Activated naive CD8-positive, alpha-beta T cell (primary cell): ENCODE measurements around the gene RANBP10.

Experiments
- H3K27ac Mint-ChIP-seq: one replicate; pipeline ENCODE4 v1.8.0; 2021; ENCODE audit warnings: mixed read lengths
- H3K27me3 Mint-ChIP-seq: one replicate; pipeline ENCODE4 v1.8.0; 2021; ENCODE audit warnings: mixed read lengths
- H3K36me3 Mint-ChIP-seq: one replicate; pipeline ENCODE4 v1.8.0; 2021; ENCODE audit warnings: mixed read lengths
- H3K4me1 Mint-ChIP-seq: one replicate; pipeline ENCODE4 v1.8.0; 2021; ENCODE audit warnings: low read depth, mixed read lengths
- H3K4me3 Mint-ChIP-seq: one replicate; pipeline ENCODE4 v1.8.0; 2021; ENCODE audit warnings: mild to moderate bottlenecking, mixed read lengths
- H3K9me3 Mint-ChIP-seq: one replicate; pipeline ENCODE4 v1.8.0; 2021; ENCODE audit warnings: low read depth, mixed read lengths

RANBP10 gene

DNA sequence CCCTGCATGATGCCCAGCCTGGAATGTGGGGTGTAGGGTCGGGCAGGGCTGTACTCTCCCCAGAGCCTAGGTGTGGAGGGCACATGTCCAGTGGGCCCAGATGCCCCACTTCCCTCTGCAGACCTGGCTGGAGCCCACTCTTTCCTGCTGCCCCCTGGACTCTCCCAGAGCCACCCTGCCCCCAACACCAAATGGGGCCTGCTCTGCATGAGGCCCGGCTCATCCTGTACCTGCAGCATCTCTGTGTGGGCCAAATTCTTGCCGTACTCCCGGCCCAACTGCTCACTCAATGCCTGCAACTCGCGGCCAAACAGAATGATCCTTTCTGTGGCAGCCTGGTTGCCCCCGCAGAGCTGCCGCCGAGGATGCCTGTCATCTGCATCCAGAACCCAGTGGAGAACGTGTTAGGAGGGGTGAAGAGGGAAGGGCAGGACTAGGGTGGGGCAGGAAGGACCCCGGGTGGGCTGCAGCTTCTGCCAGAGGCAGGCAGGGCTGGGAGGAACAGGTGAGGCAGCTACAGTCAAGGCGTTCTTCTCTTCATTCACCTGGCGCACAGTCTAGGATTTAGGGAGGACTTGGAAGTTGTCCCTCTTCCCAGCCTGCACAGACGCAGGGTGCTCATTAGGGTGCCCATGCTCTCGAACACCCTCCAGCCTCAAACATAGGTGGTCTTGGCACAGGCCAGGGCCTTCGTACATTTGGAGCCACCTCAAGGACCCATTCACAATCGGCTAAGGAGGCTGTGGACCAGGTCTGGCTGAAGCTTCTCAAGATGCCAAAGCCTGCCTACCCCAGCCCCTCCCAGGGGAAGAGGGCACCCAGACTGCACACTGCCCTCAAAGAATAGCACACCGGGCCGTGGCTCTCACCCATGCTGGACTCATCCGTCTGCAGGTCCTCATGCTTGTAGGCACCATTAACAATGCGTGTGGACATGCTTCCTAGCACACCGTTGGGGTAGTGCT, 78.6 kb downstream of the RANBP10 start:
- no peaks in the 10 kb centered on the region for H3K9me3 Mint-ChIP-seq
- H3K36me3 Mint-ChIP-seq, result peaks cover 2% of the 10 kb centered on the region
- no peak overlapping the region for H3K4me3 Mint-ChIP-seq
- H3K27ac Mint-ChIP-seq, result no peak overlapping the region
- no peaks in the 10 kb centered on the region for H3K4me1 Mint-ChIP-seq
- H3K27me3 Mint-ChIP-seq, result no peaks in the 10 kb centered on the region

DNA sequence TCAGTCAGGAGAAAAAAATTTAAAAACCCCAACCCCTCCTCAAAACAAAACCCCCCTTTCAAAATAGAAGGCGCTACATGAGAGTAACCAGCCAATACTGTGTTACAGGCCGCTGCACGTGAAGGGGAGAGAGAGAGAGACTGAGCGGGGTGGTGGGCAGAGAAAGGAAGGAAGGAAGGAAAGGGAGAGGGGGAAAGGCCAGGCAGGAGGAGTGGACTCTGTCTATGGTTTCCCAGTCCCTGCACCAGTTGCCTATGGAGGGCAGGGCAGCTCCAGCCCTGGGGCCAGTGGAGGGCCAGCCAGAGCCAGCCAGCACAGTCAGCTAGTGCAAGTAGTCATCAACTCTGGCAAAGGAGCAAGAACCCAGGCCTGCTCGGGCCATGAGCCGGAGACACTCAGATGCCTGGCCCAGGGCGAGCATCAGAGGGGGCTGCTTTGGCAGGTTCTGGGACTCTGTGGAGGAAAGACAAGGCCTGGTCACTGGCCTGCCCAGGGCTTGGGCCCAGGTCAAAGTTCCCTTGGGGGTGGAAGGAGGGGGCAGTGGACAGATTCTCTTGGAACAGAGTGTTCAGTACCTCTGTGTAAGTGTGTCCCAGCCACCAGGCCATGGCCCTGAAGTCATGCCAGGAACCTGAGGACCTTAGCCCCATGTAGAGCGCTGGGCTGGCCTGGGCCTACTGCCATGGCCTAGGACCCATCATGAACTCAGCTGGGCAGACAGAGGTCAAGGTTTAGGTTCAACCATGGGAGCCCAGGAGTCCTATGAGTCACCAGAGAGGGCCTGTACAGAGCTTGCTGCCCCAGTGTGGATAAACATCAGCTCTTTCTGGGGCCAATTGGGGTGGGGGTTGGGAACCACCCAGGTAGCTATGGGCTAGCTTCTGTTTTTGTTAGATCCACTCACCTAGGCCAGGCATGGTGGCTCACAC, 80.0 kb downstream of the RANBP10 start:
- H3K4me3 Mint-ChIP-seq, result no peak overlapping the region
- no peak overlapping the region for H3K27ac Mint-ChIP-seq
- peaks cover 2% of the 10 kb centered on the region for H3K36me3 Mint-ChIP-seq
- H3K4me1 Mint-ChIP-seq, result no peaks in the 10 kb centered on the region
- H3K9me3 Mint-ChIP-seq, result no peaks in the 10 kb centered on the region
- no peaks in the 10 kb centered on the region for H3K27me3 Mint-ChIP-seq

- H3K9me3 Mint-ChIP-seq, result no peaks in the 10 kb centered on the region
- H3K36me3 Mint-ChIP-seq, result peaks cover 2% of the 10 kb centered on the region
Measured at GRCh38 chr16:67723911-67724305, 82.5 kb downstream of the RANBP10 start.

DNA sequence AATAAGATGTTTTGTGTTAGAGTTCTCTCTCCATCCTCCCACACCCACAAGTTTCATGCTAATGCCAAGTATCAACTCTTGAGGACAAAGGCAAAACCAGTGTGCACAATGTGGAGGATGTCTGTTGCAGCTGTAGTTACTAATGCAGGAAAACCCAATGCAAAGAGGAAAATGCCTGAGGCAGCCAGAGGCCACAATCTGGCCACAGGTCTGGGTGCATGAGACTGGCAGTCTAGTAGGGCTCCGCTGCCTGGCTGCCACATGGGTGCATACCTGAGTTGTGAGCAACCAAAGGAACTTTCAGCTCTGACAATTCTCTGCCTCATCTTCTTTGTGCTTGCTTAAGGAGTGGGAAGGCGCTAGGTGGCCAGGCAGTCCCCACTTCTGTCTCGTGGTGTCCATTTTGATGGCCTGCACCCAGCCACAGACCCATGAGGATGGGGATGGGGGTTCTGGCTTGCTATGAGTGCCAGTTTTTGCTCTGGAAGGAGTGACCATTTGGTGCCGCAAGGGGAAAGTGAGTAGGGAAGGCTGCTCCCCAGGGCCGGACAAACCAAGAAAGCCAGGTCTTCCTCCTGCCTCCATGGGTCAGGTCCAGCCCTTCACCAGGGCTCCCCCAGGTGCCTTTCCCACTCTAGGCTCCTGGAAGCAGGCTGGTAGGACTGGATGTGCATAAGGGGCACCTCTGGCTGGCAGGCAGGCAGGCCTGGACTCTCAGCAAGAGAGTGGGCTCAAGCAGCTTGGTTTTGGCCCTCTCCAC, 83.0 kb downstream of the RANBP10 start:
- Mint-ChIP-seq H3K27ac (no peak overlapping the region), H3K4me1 (peaks cover 13% of the 10 kb centered on the region), H3K4me3 (no peak overlapping the region), H3K36me3 (peaks cover 2% of the 10 kb centered on the region), H3K9me3 (no peaks in the 10 kb centered on the region), H3K27me3 (no peaks in the 10 kb centered on the region)

More at GRCh38 chr16:67723911-67724305, 82.5 kb downstream of the RANBP10 start:
- Mint-ChIP-seq H3K4me1 (peaks cover 10% of the 10 kb centered on the region), H3K27ac (no peak overlapping the region), H3K4me3 (no peak overlapping the region), H3K27me3 (no peaks in the 10 kb centered on the region)

GRCh38 chr16:67720236-67720635, 86.1 kb downstream of the RANBP10 start:
- peak overlapping the region; percentile 98 for H3K27ac Mint-ChIP-seq

DNA sequence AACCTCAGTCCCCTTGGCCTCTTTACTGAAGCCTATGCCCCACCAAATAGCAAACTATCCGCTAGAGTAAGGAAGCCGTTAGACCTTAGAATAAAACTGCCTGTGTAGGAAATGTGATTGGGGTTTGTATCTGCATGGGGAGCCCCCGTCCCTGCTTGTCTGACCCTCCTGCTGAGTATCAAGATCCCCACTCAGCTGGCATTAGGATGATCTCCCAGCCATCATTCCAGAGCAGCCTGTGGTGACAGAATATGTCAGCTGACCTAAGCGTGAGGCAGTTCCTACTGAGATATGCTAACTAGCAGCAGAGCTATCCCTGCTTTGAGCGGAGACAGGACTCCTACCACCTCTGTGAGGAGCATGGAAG, 86.6 kb downstream of the RANBP10 start:
- Mint-ChIP-seq H3K36me3 (peaks cover 7% of the 10 kb centered on the region), H3K9me3 (no peaks in the 10 kb centered on the region), H3K4me3 (peak overlapping the region; percentile 95), H3K4me1 (peaks cover 29% of the 10 kb centered on the region), H3K27me3 (no peaks in the 10 kb centered on the region), H3K27ac (peak overlapping the region; percentile 98)

More at GRCh38 chr16:67720236-67720635, 86.1 kb downstream of the RANBP10 start:
- Mint-ChIP-seq H3K4me3 (peak overlapping the region; percentile 95), H3K9me3 (no peaks in the 10 kb centered on the region), H3K27me3 (no peaks in the 10 kb centered on the region), H3K4me1 (peaks cover 29% of the 10 kb centered on the region), H3K36me3 (peaks cover 7% of the 10 kb centered on the region)

DNA sequence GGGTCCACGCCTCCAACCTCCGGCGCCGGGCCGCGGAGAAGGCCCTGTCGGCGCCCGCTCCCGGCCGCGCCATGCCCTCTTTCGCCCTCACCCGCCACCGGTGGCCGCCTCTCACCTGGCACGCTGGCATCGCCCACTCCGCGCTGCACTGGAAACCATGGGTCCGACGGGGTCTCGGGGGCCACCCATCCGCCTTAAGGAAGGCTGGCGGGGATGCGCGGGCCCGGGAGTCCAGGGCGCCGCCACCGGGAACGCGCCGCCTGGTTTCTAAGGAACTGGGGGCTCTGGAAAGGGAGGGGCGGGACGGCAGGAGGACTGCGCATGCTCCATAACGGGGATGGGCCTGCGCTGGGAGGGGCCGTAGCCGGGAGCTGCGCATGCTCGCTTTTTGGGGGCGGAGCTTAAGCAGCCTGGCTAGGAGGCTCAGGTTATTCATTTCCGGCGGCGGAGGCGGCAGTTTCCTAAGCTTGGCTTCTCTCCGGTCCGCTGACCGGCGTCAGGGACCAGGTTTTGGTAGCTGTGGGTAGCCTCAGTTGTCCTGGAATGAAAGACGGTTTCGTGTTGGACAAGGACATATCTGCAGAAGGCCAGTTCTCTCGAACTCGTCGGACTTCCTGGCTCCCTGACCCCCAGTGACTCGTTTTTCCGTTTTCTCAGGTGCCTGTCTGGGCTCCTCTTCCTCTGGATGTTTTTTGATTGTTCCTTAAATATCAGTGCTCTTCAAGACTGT, 87.1 kb downstream of the RANBP10 start, which contains the start of gene GFOD2:
TSS of gene GFOD2 (minus strand) at position 269 of the 730 bp plus-strand sequence. CDS start 33,601 bp downstream, outside the sequence.
- Mint-ChIP-seq H3K9me3 (no peaks in the 10 kb centered on the region), H3K4me1 (peaks cover 31% of the 10 kb centered on the region), H3K27me3 (no peaks in the 10 kb centered on the region), H3K36me3 (peaks cover 7% of the 10 kb centered on the region), H3K4me3 (peak within 1 kb of the TSS; percentile 95), H3K27ac (peak within 1 kb of the TSS; percentile 98)

GRCh38 chr16:67718668-67719047, 87.7 kb downstream of the RANBP10 start:
- Mint-ChIP-seq H3K27me3 (no peaks in the 10 kb centered on the region), H3K27ac (peak overlapping the region; percentile 6)

DNA sequence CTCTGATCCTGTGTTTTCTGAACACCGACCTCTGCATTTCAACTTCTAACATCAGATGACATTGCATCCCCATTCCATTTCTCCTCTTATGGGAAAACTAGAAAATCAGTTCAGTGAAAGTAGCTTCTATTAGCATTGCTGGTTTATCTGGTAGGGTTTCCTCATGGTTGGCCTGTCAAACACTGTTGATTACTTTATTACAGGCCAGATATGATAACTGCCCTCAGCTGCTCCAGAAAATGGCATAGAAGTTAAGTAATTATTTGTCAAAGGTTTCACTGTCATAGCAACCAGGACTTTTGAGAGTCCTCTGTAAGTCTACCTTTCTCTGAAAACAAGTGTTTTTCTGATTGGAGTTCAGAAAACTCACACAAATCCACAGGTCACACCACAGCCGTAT, 90.3 kb downstream of the RANBP10 start:
- Mint-ChIP-seq H3K9me3 (no peaks in the 10 kb centered on the region), H3K36me3 (peaks cover 7% of the 10 kb centered on the region), H3K4me3 (peak overlapping the region; percentile 9), H3K4me1 (peaks cover 33% of the 10 kb centered on the region), H3K27ac (no peak overlapping the region), H3K27me3 (no peaks in the 10 kb centered on the region)

More at GRCh38 chr16:67718668-67719047, 87.7 kb downstream of the RANBP10 start:
- Mint-ChIP-seq H3K36me3 (peaks cover 7% of the 10 kb centered on the region), H3K4me1 (peaks cover 31% of the 10 kb centered on the region), H3K9me3 (no peaks in the 10 kb centered on the region), H3K4me3 (peak overlapping the region; percentile 95)

- Mint-ChIP-seq H3K9me3 (no peaks in the 10 kb centered on the region), H3K4me3 (no peak overlapping the region), H3K27me3 (no peaks in the 10 kb centered on the region), H3K27ac (no peak overlapping the region), H3K36me3 (peaks cover 7% of the 10 kb centered on the region), H3K4me1 (peaks cover 25% of the 10 kb centered on the region)
Measured at GRCh38 chr16:67714522-67714921, 91.8 kb downstream of the RANBP10 start.

- no peak overlapping the region for H3K27ac Mint-ChIP-seq
- H3K27me3 Mint-ChIP-seq, result no peaks in the 10 kb centered on the region
- no peak overlapping the region for H3K4me3 Mint-ChIP-seq
- H3K4me1 Mint-ChIP-seq, result peaks cover 25% of the 10 kb centered on the region
- no peaks in the 10 kb centered on the region for H3K9me3 Mint-ChIP-seq
- peaks cover 7% of the 10 kb centered on the region for H3K36me3 Mint-ChIP-seq
Measured at GRCh38 chr16:67713647-67714273, 92.6 kb downstream of the RANBP10 start.

DNA sequence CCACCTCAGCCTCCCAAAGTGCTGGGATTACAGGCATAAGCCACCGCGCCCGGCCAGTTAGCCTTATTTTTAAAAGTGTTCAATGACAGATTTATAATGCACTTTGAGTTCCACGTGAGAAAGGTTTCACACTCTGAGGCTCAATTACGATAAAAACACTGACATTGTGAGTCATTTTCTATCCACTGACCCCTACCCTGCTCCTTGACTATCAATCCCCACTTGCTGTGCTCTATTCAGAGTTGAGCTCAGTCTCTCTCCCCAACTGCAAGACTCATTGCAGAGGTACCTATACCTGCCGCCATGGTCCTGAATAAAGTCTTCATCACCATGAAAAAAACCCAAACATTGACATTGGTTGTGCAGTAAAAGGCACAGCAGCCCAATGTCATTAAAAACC, 95.8 kb downstream of the RANBP10 start:
- Mint-ChIP-seq H3K4me3 (no peak overlapping the region), H3K4me1 (peaks cover 6% of the 10 kb centered on the region), H3K36me3 (no peaks in the 10 kb centered on the region), H3K9me3 (no peaks in the 10 kb centered on the region), H3K27me3 (no peaks in the 10 kb centered on the region), H3K27ac (no peak overlapping the region)

DNA sequence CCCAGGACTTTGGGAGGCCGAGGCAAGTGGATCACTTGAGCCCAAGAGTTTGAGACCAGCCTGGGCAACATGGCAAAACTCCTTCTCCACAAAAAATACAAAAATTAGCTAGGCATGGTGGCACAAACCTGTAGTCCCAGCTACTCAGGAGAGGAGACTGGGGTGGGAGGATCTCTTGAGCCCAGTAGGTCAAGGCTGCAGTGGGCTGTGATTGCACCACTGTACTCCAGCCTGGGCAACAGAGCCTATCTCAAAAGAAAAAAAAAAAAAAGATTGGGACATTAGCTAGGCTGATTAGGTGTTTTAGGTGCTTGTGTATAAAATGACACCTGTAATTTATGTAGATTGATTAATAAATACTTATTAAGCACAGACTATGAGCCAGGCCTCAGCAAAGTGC, 97.3 kb downstream of the RANBP10 start:
- no peaks in the 10 kb centered on the region for H3K27me3 Mint-ChIP-seq
- peaks cover 12% of the 10 kb centered on the region for H3K4me1 Mint-ChIP-seq
- H3K9me3 Mint-ChIP-seq, result no peaks in the 10 kb centered on the region
- no peak overlapping the region for H3K4me3 Mint-ChIP-seq
- H3K27ac Mint-ChIP-seq, result no peak overlapping the region
- no peaks in the 10 kb centered on the region for H3K36me3 Mint-ChIP-seq
